HepG2 (cell line): ENCODE results near the gene RHBDL3. TPM values are rescaled to one million over a fixed set of nuclear protein-coding genes. Genes with fewer than 3 reads are reported as not detected.

ENCODE experiments used
- ATAC-seq: fragments of 200-7000 bp; cut with Tn5 transposase; 3 replicates; pipeline ENCODE4 v1.9.1; 2020; ENCODE audit warnings: mild to moderate bottlenecking, moderate library complexity
- BruUV-seq: library from RNA; stranded (reverse); fragments of 400-500 nt; replicated peaks from 2 replicates; lab custom pipeline; 2021; lab: Mats Ljungman, UMichigan
- CTCF ChIA-PET: fragments of 300-600 bp; formaldehyde crosslinking; extraction: SDS; loops from one replicate; lab custom pipeline; 2021; ENCODE audit warnings: low total read pairs, inconsistent platforms, low intra/inter-chr PET ratio; lab: Yijun Ruan, JAX
- POLR2A ChIA-PET: fragments of 350-600 bp; sonication (Branson Sonifier 250); formaldehyde crosslinking; loops from one replicate; lab custom pipeline; 2020; ENCODE audit warnings: antibody characterized with exemption, inconsistent platforms; lab: Yijun Ruan, JAX
- DNase-seq: peaks from one replicate; pipeline ENCODE4 v3.0.0-alpha.2; 2015; ENCODE audit warnings: low spot score
- FAIRE-seq: peaks from 3 replicates; lab custom pipeline; 2011; peaks lifted over from hg19 to GRCh38; lab: Jason Lieb, UNC
- H2AFZ ChIP-seq: one replicate; pipeline ENCODE4 v1.6.1; 2011; ENCODE audit warnings: low read length, inconsistent platforms
- H3K27ac ChIP-seq: fragments of 300-600 bp; 3 replicates; pipeline ENCODE4 v1.8.0; 2011; ENCODE audit warnings: mixed run types, mild to moderate bottlenecking, mixed read lengths, low read length, inconsistent platforms; ENCODE audit not compliant: insufficient read depth; ENCODE audit errors: extremely low read length
- H3K27me3 ChIP-seq, 2 experiments: fragments of 200-600 bp in 1 of 2; 2 replicates in 1 of 2; 3 replicates in 1 of 2; pipeline versions ENCODE4 v1.6.0 to v1.8.0; 2011; ENCODE audit warnings: low read length in 2 of 2, mild to moderate bottlenecking in 2 of 2, moderate library complexity in 2 of 2, inconsistent platforms in 1 of 2; ENCODE audit not compliant: insufficient read depth in 2 of 2, control insufficient read depth in 1 of 2
- H3K36me3 ChIP-seq, 2 experiments: fragments of 200-600 bp in 1 of 2; replicated peaks in 1 of 2; 2 replicates in 1 of 2; 3 replicates in 1 of 2; pipeline versions ENCODE4 v1.5.1 to v1.8.0; 2011; ENCODE audit warnings: low read length in 2 of 2, inconsistent platforms in 1 of 2; ENCODE audit not compliant: insufficient read depth in 2 of 2, control insufficient read depth in 1 of 2
- H3K4me1 ChIP-seq: 2 replicates; pipeline ENCODE4 v1.5.1; 2012; ENCODE audit warnings: low read length, inconsistent platforms; ENCODE audit not compliant: insufficient read depth
- H3K4me2 ChIP-seq: 2 replicates; pipeline ENCODE4 v1.6.0; 2011; ENCODE audit warnings: low read depth, low read length, inconsistent platforms
- H3K4me3 ChIP-seq, 3 experiments: fragments of 200-600 bp in 1 of 3; sonication (generic), shearing (Covaris generic) in 1 of 3; replicated peaks in 1 of 3; 2 replicates each; pipeline ENCODE4 v1.5.1; 2011 to 2016; ENCODE audit warnings: low read length in 3 of 3, inconsistent platforms in 2 of 3, low read depth in 2 of 3, mild to moderate bottlenecking in 2 of 3, control low read depth in 1 of 3, mixed read lengths in 1 of 3; ENCODE audit not compliant: insufficient read depth in 1 of 3
- H3K79me2 ChIP-seq: one replicate; pipeline ENCODE4 v1.6.1; 2011; ENCODE audit warnings: low read length, inconsistent platforms; ENCODE audit not compliant: insufficient read depth
- H3K9ac ChIP-seq: 2 replicates; pipeline ENCODE4 v1.6.0; 2011; ENCODE audit warnings: mild to moderate bottlenecking, low read depth, low read length, inconsistent platforms; ENCODE audit not compliant: insufficient read depth
- H3K9me3 ChIP-seq: 2 replicates; pipeline ENCODE4 v1.5.1; 2012; ENCODE audit warnings: mild to moderate bottlenecking, low read length
- H4K20me1 ChIP-seq: 2 replicates; pipeline ENCODE4 v1.6.0; 2011; ENCODE audit warnings: inconsistent platforms, mild to moderate bottlenecking, low read length, moderate library complexity; ENCODE audit not compliant: insufficient read depth
- ERF ChIP-seq: IDR thresholded peaks from 2 replicates; pipeline ENCODE4 v1.6.1; 2018; ENCODE audit warnings: missing biosample characterization, missing genetic modification reagents
- FOSL1 ChIP-seq: sonication (generic); formaldehyde crosslinking; IDR thresholded peaks from 2 replicates; pipeline ENCODE4 v1.9.0; 2021; ENCODE audit warnings: missing genetic modification reagents, borderline replicate concordance
- IRX3 ChIP-seq: sonication (generic); formaldehyde crosslinking; IDR thresholded peaks from 2 replicates; pipeline ENCODE4 v1.8.1; 2023; ENCODE audit warnings: mild to moderate bottlenecking, low read depth, missing genetic modification reagents, borderline replicate concordance
- LCORL ChIP-seq, 2 experiments: fragments of 450-650 bp in 1 of 2; sonication (generic) in 1 of 2; formaldehyde crosslinking in 1 of 2; IDR thresholded peaks; 2 replicates each; pipeline versions ENCODE4 v1.5.0 to v1.6.1; 2017 to 2020; ENCODE audit warnings: antibody characterized with exemption in 1 of 2, missing genetic modification reagents in 1 of 2
- RFX3 ChIP-seq: IDR thresholded peaks from 2 replicates; pipeline ENCODE4 v1.6.1; 2016; ENCODE audit warnings: missing biosample characterization, missing genetic modification reagents
- SIX4 ChIP-seq: sonication (generic); formaldehyde crosslinking; IDR thresholded peaks from 2 replicates; pipeline ENCODE4 v1.4.0; 2020; ENCODE audit warnings: missing genetic modification reagents
- ZBTB7B ChIP-seq: sonication (generic); formaldehyde crosslinking; IDR thresholded peaks from 2 replicates; pipeline ENCODE4 v1.4.0; 2020; ENCODE audit warnings: missing genetic modification reagents
- ZNF260 ChIP-seq: sonication (generic); formaldehyde crosslinking; IDR thresholded peaks from 2 replicates; pipeline ENCODE4 v1.4.0; 2020; ENCODE audit warnings: missing genetic modification reagents, low read depth, mild to moderate bottlenecking, borderline replicate concordance
- ZNF326 ChIP-seq: sonication (generic); formaldehyde crosslinking; IDR thresholded peaks from 2 replicates; pipeline ENCODE4 v1.4.0; 2020; ENCODE audit warnings: missing genetic modification reagents, borderline replicate concordance
- ZNF367 ChIP-seq: sonication (generic); formaldehyde crosslinking; IDR thresholded peaks from 2 replicates; pipeline ENCODE4 v1.4.0; 2020; ENCODE audit warnings: missing genetic modification reagents, borderline replicate concordance
- ZNF556 ChIP-seq: sonication (generic); formaldehyde crosslinking; IDR thresholded peaks from 2 replicates; pipeline ENCODE4 v1.4.0; 2020; ENCODE audit warnings: mild to moderate bottlenecking, missing genetic modification reagents, borderline replicate concordance
- WGBS: methylation state at CpG from one replicate; pipeline ENCODE4 v1.1.6; 2017; ENCODE audit warnings: low lambda C conversion rate; 5-methylcytosine and 5-hydroxymethylcytosine counted together
- in situ Hi-C: cut with HindIII; loops from 2 replicates; pipeline ENCODE4 v1.10.0; 2017; ENCODE audit warnings: low pct_unique_long_range_greater_than_20kb; ENCODE audit not compliant: extremely low pct_ligation_motif_present
- intact Hi-C: fragments of 100-400 bp; cut with micrococcal nuclease; formaldehyde crosslinking; loops from one replicate; pipeline ENCODE4 v1.10.0; 2022; ENCODE audit not compliant: unreplicated experiment
- polyA plus RNA-seq, 8 experiments: library from polyadenylated mRNA; depleted of rRNA in 3 of 8; stranded (reverse) in 7 of 8; unstranded in 1 of 8; fragments of >200 nt; fragmentation: Illumina TruSeq in 4 of 8; extraction: Trizol in 4 of 8; gene quantifications; 2 replicates each; pipeline versions ENCODE4 v1.2.1 to v1.2.3, GENCODE V29; 2011 to 2016; ENCODE audit warnings: low read depth in 4 of 8, missing spikeins in 1 of 8, mixed read lengths in 1 of 8; ENCODE audit not compliant: insufficient read depth in 1 of 8
- total RNA-seq, 5 experiments: library from RNA; depleted of rRNA; stranded (reverse); fragments of >200 nt; fragmentation: Illumina TruSeq; extraction: Trizol; gene quantifications; 2 replicates each; pipeline ENCODE4 v1.2.3, GENCODE V29; 2016; ENCODE audit warnings: low read depth in 1 of 5
- TF ChIP-seq, protein P1 (sequence below): sonication (generic); formaldehyde crosslinking; IDR thresholded peaks from 2 replicates; pipeline ENCODE4 v1.5.0; 2020; ENCODE audit warnings: mild to moderate bottlenecking, missing genetic modification reagents, borderline replicate concordance
- TF ChIP-seq, protein P2 (sequence below): sonication (generic); formaldehyde crosslinking; IDR thresholded peaks from 2 replicates; pipeline ENCODE4 v1.5.1; 2020; ENCODE audit warnings: missing genetic modification reagents, mild to moderate bottlenecking, borderline replicate concordance

RHBDL3 gene
- total and polyA plus RNA-seq, 2 of the 13 experiments (the other 11 are each of a cell fraction or from before 2014, with no cell fraction given) = 0.09 TPM; not detected in 1

DNA sequence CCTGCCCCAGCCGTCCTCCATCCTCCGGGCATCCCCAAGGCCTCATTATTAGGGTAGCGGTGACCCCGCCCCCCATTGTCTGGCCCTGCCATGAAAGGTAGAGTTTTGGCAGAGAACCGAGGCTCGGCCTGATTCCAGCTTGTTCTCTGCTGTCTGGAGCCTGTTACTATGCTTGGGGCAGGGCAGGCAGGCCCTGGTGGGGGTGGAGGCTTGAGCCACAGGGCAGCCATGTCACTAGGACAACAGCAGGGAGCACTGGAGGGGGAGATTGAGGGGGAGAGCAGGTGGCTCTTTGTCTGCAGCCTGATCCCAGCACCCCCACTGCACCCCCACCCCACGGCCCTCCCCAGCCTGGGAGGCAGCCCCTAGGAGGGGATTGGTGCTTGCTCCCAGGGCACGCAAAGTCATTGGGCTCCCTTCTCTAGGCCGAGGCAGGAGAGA is 15.4 kb downstream of the RHBDL3 start:
- no peak overlapping the region for H3K4me2 ChIP-seq
- H3K27ac ChIP-seq = no peak overlapping the region
- H3K36me3 ChIP-seq = no peaks in the 10 kb centered on the region
- H3K9me3 ChIP-seq = no peaks in the 10 kb centered on the region
- H3K79me2 ChIP-seq = no peaks in the 10 kb centered on the region
- H3K4me1 ChIP-seq = peaks cover 21% of the 10 kb centered on the region
- CTCF ChIA-PET = no interaction called here
- H4K20me1 ChIP-seq = no peaks in the 10 kb centered on the region
- BruUV-seq = no TSS peak
- in situ Hi-C loops (no loop called here), intact Hi-C loops (no loop called here)
- no peak overlapping the region for H3K4me3 ChIP-seq
- H3K9ac ChIP-seq = no peak overlapping the region
- DNase-seq = no peak
- 16% methylated on average over 4 of the region's 9 CpGs for WGBS
- FAIRE-seq = no peak
- no peak overlapping the region for H2AFZ ChIP-seq
- no peak; the same call in 2 of the 3 replicates for ATAC-seq
- POLR2A ChIA-PET = no interaction called here
- H3K27me3 ChIP-seq = peaks cover 0 to 15% of the 10 kb centered on the region in 2 experiments; a peak in 1 of 5 replicates
- TF ChIP-seq IRX3 (no peak), ZNF260 (CRISPR knock-in tag) (no peak), ZNF556 (CRISPR knock-in tag) (no peak), ZNF326 (CRISPR knock-in tag) (no peak), ZBTB7B (CRISPR knock-in tag) (no peak), LCORL (IDR thresholded peaks at IDR 0.05) (no peak), LCORL (CRISPR knock-in tag; IDR thresholded peaks at IDR 0.05) (no peak), FOSL1 (CRISPR knock-in tag) (no peak), SIX4 (CRISPR knock-in tag) (no peak), ZNF367 (CRISPR knock-in tag) (no peak), ERF (CRISPR knock-in tag) (no peak), RFX3 (CRISPR knock-in tag) (no peak)
- TF ChIP-seq, protein P1, sequence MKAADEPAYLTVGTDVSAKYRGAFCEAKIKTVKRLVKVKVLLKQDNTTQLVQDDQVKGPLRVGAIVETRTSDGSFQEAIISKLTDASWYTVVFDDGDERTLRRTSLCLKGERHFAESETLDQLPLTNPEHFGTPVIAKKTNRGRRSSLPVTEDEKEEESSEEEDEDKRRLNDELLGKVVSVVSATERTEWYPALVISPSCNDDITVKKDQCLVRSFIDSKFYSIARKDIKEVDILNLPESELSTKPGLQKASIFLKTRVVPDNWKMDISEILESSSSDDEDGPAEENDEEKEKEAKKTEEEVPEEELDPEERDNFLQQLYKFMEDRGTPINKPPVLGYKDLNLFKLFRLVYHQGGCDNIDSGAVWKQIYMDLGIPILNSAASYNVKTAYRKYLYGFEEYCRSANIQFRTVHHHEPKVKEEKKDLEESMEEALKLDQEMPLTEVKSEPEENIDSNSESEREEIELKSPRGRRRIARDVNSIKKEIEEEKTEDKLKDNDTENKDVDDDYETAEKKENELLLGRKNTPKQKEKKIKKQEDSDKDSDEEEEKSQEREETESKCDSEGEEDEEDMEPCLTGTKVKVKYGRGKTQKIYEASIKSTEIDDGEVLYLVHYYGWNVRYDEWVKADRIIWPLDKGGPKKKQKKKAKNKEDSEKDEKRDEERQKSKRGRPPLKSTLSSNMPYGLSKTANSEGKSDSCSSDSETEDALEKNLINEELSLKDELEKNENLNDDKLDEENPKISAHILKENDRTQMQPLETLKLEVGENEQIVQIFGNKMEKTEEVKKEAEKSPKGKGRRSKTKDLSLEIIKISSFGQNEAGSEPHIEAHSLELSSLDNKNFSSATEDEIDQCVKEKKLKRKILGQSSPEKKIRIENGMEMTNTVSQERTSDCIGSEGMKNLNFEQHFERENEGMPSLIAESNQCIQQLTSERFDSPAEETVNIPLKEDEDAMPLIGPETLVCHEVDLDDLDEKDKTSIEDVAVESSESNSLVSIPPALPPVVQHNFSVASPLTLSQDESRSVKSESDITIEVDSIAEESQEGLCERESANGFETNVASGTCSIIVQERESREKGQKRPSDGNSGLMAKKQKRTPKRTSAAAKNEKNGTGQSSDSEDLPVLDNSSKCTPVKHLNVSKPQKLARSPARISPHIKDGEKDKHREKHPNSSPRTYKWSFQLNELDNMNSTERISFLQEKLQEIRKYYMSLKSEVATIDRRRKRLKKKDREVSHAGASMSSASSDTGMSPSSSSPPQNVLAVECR = no peak
- TF ChIP-seq, protein P2, sequence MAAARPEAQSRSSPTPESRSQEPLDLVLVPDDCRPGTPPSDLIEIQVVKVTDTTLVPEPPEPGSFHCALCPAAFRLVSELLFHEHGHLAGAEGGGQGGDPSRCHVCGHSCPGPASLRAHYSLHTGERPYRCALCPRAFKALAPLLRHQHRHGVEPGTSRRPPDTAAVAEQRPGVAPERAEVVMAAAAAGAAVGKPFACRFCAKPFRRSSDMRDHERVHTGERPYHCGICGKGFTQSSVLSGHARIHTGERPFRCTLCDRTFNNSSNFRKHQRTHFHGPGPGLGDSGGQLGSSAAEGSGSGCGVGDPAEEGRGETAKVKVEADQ (CRISPR knock-in tag) = no peak
